Activated T-helper 2 cell treated with anti-CD3 and anti-CD28 coated beads, Interferon-gamma antibody, Interleukin-2, Interleukin-4, amounts not matched to agents 10 μg/mL and 5 μg/mL and 100 μg/mL, durations not matched to agents 14 hours and 24 hours and 36 hours (primary cell): ENCODE data around the gene TSLP. TPM values are rescaled to one million over a fixed set of nuclear protein-coding genes. Genes with fewer than 3 reads are reported as not detected.

Source experiments
- DNase-seq: peaks from one replicate; pipeline ENCODE4 v3.0.0; 2021; ENCODE audit warnings: low spot score
- H3K27ac Mint-ChIP-seq: one replicate; pipeline ENCODE4 v1.8.0; 2021; ENCODE audit warnings: mixed read lengths
- H3K27me3 Mint-ChIP-seq: one replicate; pipeline ENCODE4 v1.8.0; 2021; ENCODE audit warnings: low read depth, mixed read lengths
- H3K36me3 Mint-ChIP-seq: one replicate; pipeline ENCODE4 v1.8.0; 2021; ENCODE audit warnings: low read depth, mixed read lengths
- H3K4me1 Mint-ChIP-seq: one replicate; pipeline ENCODE4 v1.8.0; 2021; ENCODE audit warnings: low read depth, mixed read lengths
- H3K4me3 Mint-ChIP-seq: one replicate; pipeline ENCODE4 v1.8.0; 2021; ENCODE audit warnings: low read depth, mild to moderate bottlenecking, moderate library complexity, mixed read lengths
- H3K9me3 Mint-ChIP-seq: one replicate; pipeline ENCODE4 v1.8.0; 2021; ENCODE audit warnings: mixed read lengths
- intact Hi-C: fragments of 100-400 bp; cut with micrococcal nuclease; formaldehyde crosslinking; loops from one replicate; pipeline ENCODE4 v1.15.1; 2023
- total RNA-seq: library from RNA; stranded (reverse); gene quantifications from 2 replicates; pipeline ENCODE4 v1.2.3, GENCODE V29; 2022

The TSLP gene
- total RNA-seq, 1 donor from 2014 or later = 0.46 TPM

DNA sequence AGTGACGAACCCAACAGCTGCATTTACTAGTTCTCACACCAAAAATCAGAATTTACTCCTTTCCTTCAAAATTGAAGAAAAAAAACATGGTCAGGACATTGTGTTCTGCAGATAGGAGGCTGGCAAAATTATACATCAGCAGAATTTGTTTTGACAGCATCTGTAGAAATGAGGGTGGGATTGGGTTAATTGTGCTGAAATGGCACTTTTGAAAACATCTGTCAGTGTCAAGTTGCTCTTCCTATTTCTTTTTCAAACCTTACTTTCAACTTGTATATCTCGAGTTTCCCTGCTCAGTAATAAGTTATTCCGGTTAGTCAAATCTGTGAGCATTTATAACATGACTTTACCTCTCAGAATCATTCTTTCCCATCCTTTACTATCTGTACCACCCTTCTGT lies 40.4 kb downstream of the TSLP start:
- no peak overlapping the region for H3K4me3 Mint-ChIP-seq
- H3K9me3 Mint-ChIP-seq = no peaks in the 10 kb centered on the region
- H3K27ac Mint-ChIP-seq = no peak overlapping the region
- H3K36me3 Mint-ChIP-seq = peaks cover 69% of the 10 kb centered on the region
- intact Hi-C loops = no loop called here
- no peaks in the 10 kb centered on the region for H3K27me3 Mint-ChIP-seq
- H3K4me1 Mint-ChIP-seq = peaks cover 9% of the 10 kb centered on the region
- DNase-seq = no peak

GRCh38 chr5:111113678-111114077 lies 42.2 kb downstream of the TSLP start:
- Mint-ChIP-seq H3K4me3 (no peak overlapping the region), H3K36me3 (peaks cover 66% of the 10 kb centered on the region), H3K9me3 (no peaks in the 10 kb centered on the region), H3K27ac (no peak overlapping the region), H3K4me1 (peaks cover 9% of the 10 kb centered on the region), H3K27me3 (no peaks in the 10 kb centered on the region)
- intact Hi-C loops = no loop called here
- DNase-seq = no peak

- intact Hi-C loops = no loop called here
- no peak overlapping the region for H3K4me3 Mint-ChIP-seq
- peaks cover 68% of the 10 kb centered on the region for H3K36me3 Mint-ChIP-seq
- no peaks in the 10 kb centered on the region for H3K27me3 Mint-ChIP-seq
- H3K27ac Mint-ChIP-seq = no peak overlapping the region
- H3K4me1 Mint-ChIP-seq = peaks cover 12% of the 10 kb centered on the region
- H3K9me3 Mint-ChIP-seq = no peaks in the 10 kb centered on the region
- no peak for DNase-seq
Measured at GRCh38 chr5:111115229-111115628, 43.7 kb downstream of the TSLP start.

GRCh38 chr5:111116550-111116949 lies 45.0 kb downstream of the TSLP start:
- Mint-ChIP-seq H3K27ac (no peak overlapping the region), H3K27me3 (no peaks in the 10 kb centered on the region), H3K4me3 (no peak overlapping the region), H3K9me3 (no peaks in the 10 kb centered on the region), H3K36me3 (peaks cover 68% of the 10 kb centered on the region), H3K4me1 (peaks cover 12% of the 10 kb centered on the region)
- DNase-seq = no peak
- intact Hi-C loops = no loop called here

DNA sequence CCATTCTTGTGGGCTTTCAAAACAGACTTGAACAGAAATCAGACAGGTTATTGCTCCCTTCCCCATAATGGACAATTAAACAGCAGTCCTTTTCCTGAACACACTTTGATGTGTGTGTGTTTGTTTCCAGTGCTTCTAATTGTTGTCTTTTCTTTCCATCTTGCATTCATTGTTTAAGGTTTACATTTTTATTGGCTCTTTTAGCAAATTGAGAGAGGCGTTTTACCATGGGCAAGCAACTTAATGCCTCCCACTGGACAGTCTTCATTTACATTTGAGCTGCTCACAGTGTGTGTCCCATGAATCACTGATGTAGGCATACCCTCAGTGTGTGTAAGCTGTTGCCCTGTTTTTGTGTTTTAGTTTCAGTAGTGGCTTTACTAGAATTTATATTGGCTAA lies 45.6 kb downstream of the TSLP start:
- Mint-ChIP-seq H3K27ac (no peak overlapping the region), H3K9me3 (no peaks in the 10 kb centered on the region), H3K27me3 (no peaks in the 10 kb centered on the region), H3K4me1 (peaks cover 17% of the 10 kb centered on the region), H3K4me3 (no peak overlapping the region), H3K36me3 (peaks cover 70% of the 10 kb centered on the region)
- DNase-seq = no peak
- intact Hi-C loops = no loop called here

DNA sequence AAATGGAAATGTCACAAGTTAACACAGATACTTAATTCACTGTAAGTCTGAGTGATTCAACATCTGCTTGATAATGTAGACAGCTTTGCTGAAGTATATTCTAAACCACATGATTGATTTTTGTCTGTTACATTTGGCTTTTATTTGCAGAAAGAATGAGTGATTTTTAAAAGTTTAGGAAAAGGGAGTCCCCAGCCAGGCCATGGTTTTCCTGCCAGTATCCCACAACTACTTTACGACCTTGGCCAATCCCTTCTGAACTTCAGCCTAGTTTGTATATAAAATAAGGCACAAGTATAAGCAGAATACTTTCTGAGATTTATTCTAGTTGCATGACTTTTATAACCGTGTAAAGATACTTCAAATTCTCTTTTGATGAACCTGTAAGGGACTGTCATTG lies 47.7 kb downstream of the TSLP start:
- intact Hi-C loops = no loop called here

GRCh38 chr5:111119856-111120255 lies 48.3 kb downstream of the TSLP start:
- DNase-seq = no peak
- Mint-ChIP-seq H3K36me3 (peaks cover 66% of the 10 kb centered on the region), H3K9me3 (no peaks in the 10 kb centered on the region)

More for the DNA sequence above, 47.7 kb downstream of the TSLP start:
- H3K36me3 Mint-ChIP-seq = peaks cover 69% of the 10 kb centered on the region
- H3K4me1 Mint-ChIP-seq = peaks cover 17% of the 10 kb centered on the region
- no peak for DNase-seq
- no peaks in the 10 kb centered on the region for H3K9me3 Mint-ChIP-seq
- no peak overlapping the region for H3K27ac Mint-ChIP-seq
- H3K27me3 Mint-ChIP-seq = no peaks in the 10 kb centered on the region
- H3K4me3 Mint-ChIP-seq = no peak overlapping the region

GRCh38 chr5:111120911-111121310 lies 49.4 kb downstream of the TSLP start:
- Mint-ChIP-seq H3K4me1 (peaks cover 21% of the 10 kb centered on the region), H3K27me3 (no peaks in the 10 kb centered on the region)

More at GRCh38 chr5:111119856-111120255, 48.3 kb downstream of the TSLP start:
- no peak overlapping the region for H3K27ac Mint-ChIP-seq
- no peaks in the 10 kb centered on the region for H3K27me3 Mint-ChIP-seq
- no peak overlapping the region for H3K4me3 Mint-ChIP-seq
- intact Hi-C loops = no loop called here
- H3K4me1 Mint-ChIP-seq = peaks cover 21% of the 10 kb centered on the region

DNA sequence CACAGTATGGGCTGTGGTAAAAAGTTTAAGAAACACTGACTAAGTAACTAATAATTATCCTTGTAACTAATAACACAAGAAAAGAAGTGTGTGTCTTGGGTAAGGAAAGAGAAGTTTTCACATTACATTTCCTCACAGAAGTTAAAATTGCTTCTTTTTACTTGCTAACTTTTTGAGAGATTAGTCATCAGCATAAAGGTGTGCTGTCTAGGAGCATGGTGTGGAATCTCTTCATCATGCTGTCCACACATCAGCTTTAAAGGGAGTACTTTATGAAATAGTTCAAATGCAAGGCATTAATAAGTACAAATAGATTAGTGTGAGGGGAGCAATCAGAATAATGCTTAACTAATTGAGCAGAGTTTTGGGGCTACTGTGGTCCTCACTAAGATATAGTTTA lies 50.4 kb downstream of the TSLP start:
- Mint-ChIP-seq H3K4me1 (peaks cover 18% of the 10 kb centered on the region), H3K4me3 (no peak overlapping the region), H3K36me3 (peaks cover 71% of the 10 kb centered on the region), H3K9me3 (no peaks in the 10 kb centered on the region), H3K27me3 (no peaks in the 10 kb centered on the region), H3K27ac (peak overlapping the region; percentile 28)
- no peak for DNase-seq
- intact Hi-C loops = no loop called here

More at GRCh38 chr5:111120911-111121310, 49.4 kb downstream of the TSLP start:
- H3K27ac Mint-ChIP-seq = peak overlapping the region; percentile 0
- intact Hi-C loops = no loop called here
- no peak overlapping the region for H3K4me3 Mint-ChIP-seq
- no peak for DNase-seq
- H3K9me3 Mint-ChIP-seq = no peaks in the 10 kb centered on the region
- H3K36me3 Mint-ChIP-seq = peaks cover 69% of the 10 kb centered on the region

- Mint-ChIP-seq H3K27ac (no peak overlapping the region), H3K27me3 (no peaks in the 10 kb centered on the region), H3K36me3 (peaks cover 71% of the 10 kb centered on the region), H3K4me1 (peaks cover 15% of the 10 kb centered on the region), H3K4me3 (no peak overlapping the region), H3K9me3 (no peaks in the 10 kb centered on the region)
- no peak for DNase-seq
- intact Hi-C loops = no loop called here
Measured at GRCh38 chr5:111122398-111122797, 50.9 kb downstream of the TSLP start.

DNA sequence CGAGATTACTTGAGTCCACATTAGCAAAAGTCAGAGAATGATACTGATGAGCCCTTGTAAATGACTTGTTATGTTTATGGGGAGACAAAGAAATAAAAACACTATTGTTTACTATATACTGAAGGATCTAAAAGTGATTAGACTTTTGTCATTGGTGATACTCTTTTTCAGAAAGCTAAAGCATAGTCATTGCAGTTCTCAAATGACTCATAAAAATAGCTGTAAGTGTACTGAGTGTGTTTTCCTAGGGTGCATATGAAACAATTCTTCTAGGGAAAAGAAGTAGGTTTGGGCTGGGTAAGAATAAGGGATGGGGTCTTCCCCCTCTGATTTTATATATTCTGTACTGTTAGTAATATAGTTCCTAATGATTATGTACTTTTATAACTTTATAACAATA lies 53.3 kb downstream of the TSLP start:
- Mint-ChIP-seq H3K9me3 (no peaks in the 10 kb centered on the region), H3K36me3 (peaks cover 70% of the 10 kb centered on the region), H3K4me3 (no peak overlapping the region), H3K4me1 (peaks cover 10% of the 10 kb centered on the region), H3K27me3 (no peaks in the 10 kb centered on the region), H3K27ac (peak overlapping the region; percentile 21)
- DNase-seq = no peak
- intact Hi-C loops = no loop called here

GRCh38 chr5:111126896-111127295 lies 55.4 kb downstream of the TSLP start:
- Mint-ChIP-seq H3K36me3 (peaks cover 57% of the 10 kb centered on the region), H3K4me3 (no peak overlapping the region), H3K27ac (no peak overlapping the region), H3K9me3 (no peaks in the 10 kb centered on the region), H3K27me3 (no peaks in the 10 kb centered on the region), H3K4me1 (peaks cover 12% of the 10 kb centered on the region)
- intact Hi-C loops = no loop called here
- no peak for DNase-seq
